HG02610 (cell line): ENCODE data around the gene KRT7.

Experiments
- ATAC-seq: cut with Tn5 transposase; IDR thresholded peaks from one replicate; pipeline ENCODE4 v1.9.1; 2021; ENCODE audit warnings: mild to moderate bottlenecking, moderate library complexity; ENCODE audit not compliant: unreplicated experiment

KRT7 gene

DNA sequence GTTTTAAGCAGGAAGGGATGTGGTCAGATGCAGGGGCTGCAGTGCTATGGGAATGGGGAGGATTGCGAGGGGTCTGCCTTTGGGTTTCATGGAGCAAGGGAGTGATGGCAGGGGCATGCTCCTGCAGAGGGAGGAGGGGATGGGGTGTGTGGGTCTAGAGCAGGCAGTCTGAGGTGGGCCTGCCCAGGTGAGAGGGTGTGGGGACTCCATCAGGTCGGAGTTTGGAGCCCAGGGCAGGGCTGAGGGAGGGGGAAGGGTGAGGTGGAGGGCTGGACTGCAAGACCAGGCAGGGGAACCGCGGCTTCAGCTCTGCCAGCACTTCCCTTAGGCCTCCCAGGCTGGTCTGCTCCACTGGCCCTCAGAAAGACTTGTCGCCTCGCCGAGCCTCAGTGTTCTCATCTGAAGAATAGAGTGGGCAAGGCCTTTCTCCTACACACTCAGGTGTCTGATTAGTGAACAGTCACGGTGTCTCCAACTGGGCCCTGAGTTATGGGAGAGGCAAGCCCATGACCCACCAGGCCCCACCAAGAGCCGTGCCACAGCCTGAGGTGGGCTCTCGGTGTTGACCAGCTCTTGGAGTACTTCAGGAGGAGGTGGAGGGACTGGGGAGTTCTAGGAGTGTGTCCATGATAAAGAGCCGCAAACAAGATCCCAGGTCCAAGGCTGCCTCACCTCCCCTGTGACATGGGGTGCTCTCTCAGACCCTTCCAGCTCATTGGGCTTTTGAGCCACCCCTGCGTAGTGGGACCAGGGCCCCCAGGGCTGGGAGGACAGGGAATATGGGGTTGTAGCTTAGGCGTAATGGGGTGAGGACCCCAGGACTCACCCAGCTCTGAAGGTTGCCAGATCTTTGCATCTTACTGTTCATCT is 21.1 kb upstream of the KRT7 start:
- no peak for ATAC-seq

GRCh38 chr12:52212701-52213563 is 20.1 kb upstream of the KRT7 start:
- ATAC-seq: no peak

DNA sequence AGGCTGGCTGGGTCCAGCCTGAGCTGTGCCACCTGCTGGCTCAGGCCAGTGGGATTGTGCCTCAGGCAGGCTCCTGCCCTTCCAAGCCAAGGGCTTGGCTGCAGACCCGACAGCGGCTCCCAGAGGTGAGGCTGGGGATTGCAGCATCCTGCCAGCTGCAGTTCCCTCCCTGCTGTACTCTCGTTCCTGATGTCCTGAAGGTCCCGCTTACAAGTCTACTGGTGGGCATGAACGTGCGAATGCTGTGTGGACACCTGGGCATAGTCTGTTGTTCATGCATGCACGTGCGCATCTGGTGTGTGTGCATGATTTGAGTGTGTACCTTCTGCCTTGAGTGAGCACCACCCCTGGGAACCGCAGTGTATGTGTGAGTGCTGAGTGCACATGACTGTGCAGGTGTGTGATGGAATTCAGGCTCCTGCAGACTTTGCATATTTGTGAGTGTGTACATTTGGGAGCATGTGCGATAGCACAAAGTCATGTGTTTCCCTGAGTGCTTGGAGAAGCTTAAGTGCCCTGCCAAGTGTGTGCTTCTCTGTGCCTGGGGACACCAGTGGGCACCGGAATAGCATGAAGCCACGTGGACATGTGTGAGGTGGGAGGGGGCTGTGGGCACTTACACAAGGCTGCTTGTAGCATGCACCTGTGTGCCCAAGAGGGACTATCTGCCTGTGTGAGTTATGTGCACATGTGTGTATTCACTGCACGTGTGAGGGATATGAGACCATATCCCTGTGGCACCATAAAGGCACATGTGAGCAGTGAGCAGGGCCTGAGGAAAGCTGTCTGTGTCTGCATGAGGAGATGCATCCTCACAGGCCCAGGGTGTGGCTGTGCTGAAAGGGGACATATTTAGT is 19.3 kb upstream of the KRT7 start:
- no peak for ATAC-seq

DNA sequence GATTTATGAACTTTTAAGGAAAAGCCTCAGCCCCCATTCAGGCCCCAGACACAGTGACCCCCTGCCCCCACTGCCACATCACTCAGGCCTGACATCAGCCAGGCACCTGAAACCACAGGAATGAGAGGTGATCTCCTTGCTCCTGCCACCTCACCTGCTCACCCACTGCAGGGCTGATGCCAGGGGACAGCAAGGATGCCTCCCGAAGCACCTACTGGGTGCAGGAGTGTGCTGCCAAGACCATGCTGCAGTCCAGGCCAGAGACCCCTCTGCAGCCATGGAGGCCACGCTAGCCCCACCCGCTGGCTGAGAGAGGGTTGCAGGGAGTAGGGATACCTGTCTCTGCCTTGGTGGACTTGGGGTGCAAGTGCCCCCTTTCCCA is 18.6 kb upstream of the KRT7 start:
- no peak for ATAC-seq

- no peak for ATAC-seq
Measured at GRCh38 chr12:52215587-52216031, 17.4 kb upstream of the KRT7 start.

GRCh38 chr12:52216100-52216499 is 16.9 kb upstream of the KRT7 start:
- ATAC-seq: no peak

DNA sequence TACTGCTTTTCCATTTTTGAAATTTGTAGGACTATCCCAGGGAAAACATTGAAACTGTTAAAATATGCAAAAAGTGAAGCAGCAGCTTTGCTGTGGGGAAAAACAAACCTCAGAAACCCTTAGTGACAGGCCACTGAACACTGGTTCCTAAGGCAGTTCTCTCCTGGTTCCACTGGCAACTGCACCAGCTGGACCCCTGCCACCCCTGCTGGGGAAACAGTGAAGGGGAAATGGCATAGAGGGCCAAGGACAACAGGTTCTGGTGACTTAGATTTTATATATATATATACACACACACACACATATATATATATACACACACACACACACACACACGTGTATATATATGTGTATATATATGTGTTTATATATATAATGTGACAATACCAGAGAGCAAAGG is 16.2 kb upstream of the KRT7 start:
- no peak for ATAC-seq

DNA sequence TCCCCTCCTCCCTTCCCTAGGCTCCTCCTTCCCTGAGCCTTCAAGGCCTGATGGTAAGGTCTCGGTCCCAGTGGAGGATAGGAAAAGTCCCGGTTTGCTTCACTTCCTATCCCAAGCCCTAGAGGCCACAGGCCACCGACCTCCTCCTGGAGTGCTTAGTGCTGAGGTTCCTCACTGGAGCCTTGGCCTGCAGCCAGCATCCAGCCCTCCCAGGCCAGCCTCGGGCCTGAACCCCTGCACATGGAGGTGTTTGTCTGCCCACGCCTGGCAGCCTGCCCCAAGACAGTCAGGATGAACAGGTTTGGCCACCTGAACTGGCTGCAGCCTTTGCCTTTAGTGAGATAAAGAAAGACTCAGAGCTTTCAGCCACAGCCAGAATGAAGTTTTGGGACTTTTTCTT is 15.8 kb upstream of the KRT7 start:
- ATAC-seq: no peak

GRCh38 chr12:52218001-52218400 is 15.0 kb upstream of the KRT7 start:
- no peak for ATAC-seq

DNA sequence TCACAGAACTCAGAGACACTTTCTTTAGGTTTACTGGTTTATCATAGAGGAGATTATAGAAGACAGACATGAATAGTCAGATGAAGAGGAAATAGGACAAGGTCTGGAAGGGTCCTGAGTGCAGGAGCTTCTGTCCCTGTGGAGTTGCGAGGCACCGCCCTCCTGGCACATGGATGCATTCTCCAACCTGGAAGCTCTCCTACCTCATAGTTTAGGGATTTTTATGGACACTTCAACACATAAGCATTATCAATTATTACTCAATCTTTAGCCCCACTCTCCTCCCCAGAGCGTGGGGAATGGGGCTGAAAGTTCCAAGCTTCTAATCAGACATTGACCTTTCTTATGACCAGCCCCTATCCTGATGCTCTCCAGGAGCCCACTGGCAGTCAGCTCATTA is 12.6 kb upstream of the KRT7 start:
- ATAC-seq: no peak

DNA sequence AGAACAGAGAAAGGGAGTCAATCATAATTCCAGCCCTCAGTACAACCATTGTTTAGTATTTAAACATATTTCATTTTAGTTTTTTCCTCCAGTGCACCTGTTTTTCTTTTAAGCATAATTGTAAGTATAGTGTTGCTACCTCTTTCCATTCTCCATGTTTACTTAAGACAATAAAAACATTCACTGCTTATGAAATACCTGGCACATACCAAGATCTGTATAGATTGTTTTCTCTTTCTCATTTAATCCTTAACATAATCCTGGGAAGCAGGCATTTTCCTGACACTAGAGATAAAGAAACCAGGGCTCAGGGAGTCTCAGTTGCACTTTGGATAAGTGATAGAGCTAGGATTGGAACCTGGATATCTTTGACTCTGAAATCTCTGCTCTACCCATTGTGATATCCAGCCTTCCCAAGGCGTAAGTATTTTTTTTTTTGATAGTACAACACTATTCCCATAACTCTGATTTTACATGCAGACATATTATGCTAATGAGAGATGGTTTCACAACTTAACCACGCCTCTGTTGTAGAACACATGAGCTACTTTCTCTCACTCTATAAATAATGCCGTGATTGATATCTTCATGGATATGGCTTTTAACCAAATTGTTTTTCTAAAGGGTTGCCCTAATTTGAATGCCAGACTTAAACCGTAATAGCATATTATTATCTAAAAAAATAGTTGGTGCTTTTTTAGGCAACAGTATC is 11.8 kb upstream of the KRT7 start:
- ATAC-seq: no peak

DNA sequence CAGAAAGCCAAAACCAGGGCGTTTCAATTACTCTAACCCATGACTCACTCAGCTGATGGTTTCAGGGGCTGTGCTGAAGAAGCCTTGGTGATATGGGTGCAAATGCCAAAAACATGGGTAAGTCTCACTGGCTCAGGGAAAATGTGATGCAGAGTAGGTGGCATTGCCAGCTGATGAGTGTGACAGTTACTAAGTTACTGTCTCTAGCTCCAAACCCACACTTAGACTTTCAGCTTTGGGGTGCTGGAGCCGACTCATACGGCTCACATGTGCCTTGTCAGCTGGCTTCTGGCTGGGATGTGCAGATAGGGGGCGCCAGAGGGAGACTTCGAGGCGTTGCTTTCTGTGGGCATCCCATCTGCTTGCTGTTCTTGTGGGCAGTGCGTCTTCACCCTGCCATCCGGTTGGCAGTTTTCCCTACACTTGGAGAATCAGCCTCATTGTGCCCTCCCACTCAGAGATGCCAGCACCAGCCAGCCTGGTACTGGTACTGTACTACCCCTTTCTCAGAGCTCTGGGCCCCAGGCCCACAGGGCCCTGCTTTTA is 11.1 kb upstream of the KRT7 start:
- ATAC-seq: no peak

- ATAC-seq: no peak
Measured at GRCh38 chr12:52222692-52223091, 10.4 kb upstream of the KRT7 start.

DNA sequence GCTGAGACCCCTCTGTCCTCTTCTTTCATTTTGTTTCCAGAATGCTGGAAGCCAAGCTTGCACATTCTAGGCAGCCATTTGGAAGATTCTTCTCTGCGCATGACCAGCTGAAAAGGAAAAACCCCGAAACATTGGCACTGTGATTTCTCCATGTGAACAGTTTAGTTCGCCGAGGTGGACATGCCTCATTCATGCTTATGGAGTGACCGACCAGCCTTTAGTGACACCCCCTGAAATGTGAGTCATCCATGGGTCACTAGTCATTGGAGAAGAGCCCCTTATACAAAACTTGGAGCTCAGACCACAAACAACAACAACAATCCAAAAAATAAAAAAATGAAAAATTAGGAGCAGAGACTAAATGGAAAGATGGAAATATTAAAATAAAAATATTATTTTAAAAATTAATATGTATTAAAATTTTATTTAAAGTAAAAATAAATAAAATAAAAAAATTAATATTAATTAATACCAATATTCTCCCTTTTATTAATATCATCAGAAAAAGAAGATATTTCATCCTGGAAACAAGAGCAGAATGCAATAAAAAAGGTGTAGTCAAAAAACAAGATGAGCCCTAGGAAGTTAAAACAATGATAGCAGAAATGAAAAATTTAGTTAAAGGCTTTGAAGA is 9.5 kb upstream of the KRT7 start:
- no peak for ATAC-seq

- ATAC-seq: no peak
Measured at GRCh38 chr12:52224151-52224550, 8.9 kb upstream of the KRT7 start.

DNA sequence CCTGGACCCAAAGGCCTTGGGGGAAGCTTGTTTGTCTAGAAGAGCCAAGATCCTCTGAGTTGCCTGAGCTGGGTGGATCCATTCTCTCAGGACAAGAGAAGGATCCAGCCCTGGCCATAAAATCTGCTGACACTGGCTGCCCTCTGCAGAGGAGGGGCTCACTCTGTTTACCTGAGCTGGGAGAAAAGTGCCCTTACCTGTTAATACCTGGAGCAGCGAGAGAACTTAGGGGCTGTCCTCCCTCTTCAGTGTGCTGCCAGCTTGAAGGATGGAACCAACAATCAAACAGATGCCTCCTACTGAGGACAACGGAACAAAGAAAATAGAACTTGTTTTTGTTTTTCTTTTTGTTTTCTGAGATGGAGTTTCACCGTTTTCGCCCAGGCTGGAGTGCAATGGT is 7.3 kb upstream of the KRT7 start:
- ATAC-seq: no peak

DNA sequence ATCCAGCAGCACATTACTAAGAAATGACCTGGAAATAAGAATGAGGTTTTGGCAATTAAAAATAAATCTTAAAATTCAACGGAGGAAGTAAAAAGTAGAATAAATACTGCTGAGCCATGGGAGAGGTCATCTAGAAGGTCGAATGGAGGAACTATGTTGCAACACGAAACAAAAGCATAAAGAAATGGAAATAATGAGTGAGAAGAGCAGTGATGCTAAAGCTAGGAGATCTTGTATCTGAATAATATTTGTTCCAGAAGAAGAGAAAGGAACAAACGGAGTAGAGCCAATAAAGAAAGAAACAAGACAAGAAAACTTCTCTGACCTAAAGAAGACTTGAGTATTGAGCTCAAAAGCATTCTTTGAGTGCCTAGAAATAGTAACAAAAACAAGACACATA is 6.6 kb upstream of the KRT7 start:
- ATAC-seq: no peak

GRCh38 chr12:52227606-52228166 is 5.4 kb upstream of the KRT7 start:
- no peak for ATAC-seq

GRCh38 chr12:52228366-52228765 is 4.7 kb upstream of the KRT7 start:
- no peak for ATAC-seq
